A172 (cell line): ENCODE results near the gene SLC27A5. TPM values are rescaled to one million over a fixed set of nuclear protein-coding genes. Genes with fewer than 3 reads are reported as not detected.
"Not testable (repeated sequence)": the region's sequence is repeated elsewhere in the genome, so short reads cannot be mapped to it uniquely, and the experiment has no call there.

ENCODE experiments used
- DNase-seq: peaks from one replicate; pipeline ENCODE4 v3.0.0-alpha.2; 2015; ENCODE audit warnings: low spot score
- total RNA-seq: library from RNA; depleted of rRNA; stranded (reverse); fragments of >200 nt; shearing (Covaris generic); gene quantifications from 2 replicates; pipeline ENCODE4 v1.2.3, GENCODE V29; 2014

Gene SLC27A5
- total RNA-seq, 1 experiment from 2014 or later: 6.6 TPM

- no peak for DNase-seq
Observed at GRCh38 chr19:58551123-58551497, 39.3 kb upstream of the SLC27A5 start.

- no peak for DNase-seq
Observed at GRCh38 chr19:58550362-58551122, 38.8 kb upstream of the SLC27A5 start.

GRCh38 chr19:58549664-58550361, 38.0 kb upstream of the SLC27A5 start:
- no peak for DNase-seq

GRCh38 chr19:58548859-58549663, 37.3 kb upstream of the SLC27A5 start:
- DNase-seq: no peak

GRCh38 chr19:58547323-58548312, 35.8 kb upstream of the SLC27A5 start:
- DNase-seq: no peak

- no peak for DNase-seq
Observed at GRCh38 chr19:58546019-58546530, 34.3 kb upstream of the SLC27A5 start.

GRCh38 chr19:58545286-58546018, 33.7 kb upstream of the SLC27A5 start:
- DNase-seq: no peak

- DNase-seq: peak; percentile 36
Observed at GRCh38 chr19:58544591-58545285, 32.9 kb upstream of the SLC27A5 start.

- DNase-seq: peak; percentile 100
Observed at GRCh38 chr19:58543826-58544590, 32.2 kb upstream of the SLC27A5 start, which contains the start of gene TRIM28. TSS of gene TRIM28 (plus strand) at chr19:58544064. CDS start at chr19:58544758, 694 bp downstream.

GRCh38 chr19:58542641-58543372, 31.0 kb upstream of the SLC27A5 start:
- not testable (repeated sequence) for DNase-seq

GRCh38 chr19:58539169-58539559, 27.4 kb upstream of the SLC27A5 start:
- DNase-seq: not testable (repeated sequence)

- no peak for DNase-seq
Observed at GRCh38 chr19:58538257-58539168, 26.7 kb upstream of the SLC27A5 start.

GRCh38 chr19:58536852-58537798, 25.3 kb upstream of the SLC27A5 start:
- DNase-seq: no peak

- no peak for DNase-seq
Observed at GRCh38 chr19:58535857-58536256, 24.1 kb upstream of the SLC27A5 start.

GRCh38 chr19:58531034-58531840, 19.4 kb upstream of the SLC27A5 start:
- no peak for DNase-seq
